SK-N-SH treated with all-trans-retinoic acid at 6 μM for 48 hours (cell line): ENCODE measurements around the gene AASS.

Experiments used
- ARNTL ChIP-seq: fragments of 450-650 bp; formaldehyde crosslinking; IDR thresholded peaks from 2 replicates; pipeline ENCODE4 v1.5.0; 2020; ENCODE audit warnings: low read depth, mild to moderate bottlenecking, moderate library complexity, borderline replicate concordance
- ESRRG ChIP-seq: fragments of 250-450 bp; sonication (Bioruptor Pico); IDR thresholded peaks from 2 replicates; pipeline ENCODE4 v1.6.1; 2021; ENCODE audit warnings: mild to moderate bottlenecking
- OSR1 ChIP-seq: fragments of 250-450 bp; sonication (Bioruptor Pico); IDR thresholded peaks from 2 replicates; pipeline ENCODE4 v1.8.0; 2022; ENCODE audit warnings: moderate library complexity, mild to moderate bottlenecking, inconsistent platforms
- PATZ1 ChIP-seq: fragments of 250-450 bp; sonication (Bioruptor Pico); IDR thresholded peaks from 2 replicates; pipeline ENCODE4 v1.8.0; 2020; ENCODE audit warnings: mild to moderate bottlenecking, moderate library complexity, borderline replicate concordance
- TCF4 ChIP-seq: fragments of 250-450 bp; sonication (Bioruptor Pico); IDR thresholded peaks from 2 replicates; pipeline ENCODE4 v1.8.0; 2021; ENCODE audit warnings: mild to moderate bottlenecking, moderate library complexity, borderline replicate concordance
- TOX ChIP-seq: fragments of 250-450 bp; sonication (Bioruptor Pico); IDR thresholded peaks from 2 replicates; pipeline ENCODE4 v1.8.0; 2021; ENCODE audit warnings: mild to moderate bottlenecking, moderate library complexity, borderline replicate concordance
- ZC3H10 ChIP-seq: fragments of 250-450 bp; sonication (Bioruptor Pico); IDR thresholded peaks from 2 replicates; pipeline ENCODE4 v1.5.1; 2021; ENCODE audit warnings: mild to moderate bottlenecking, moderate library complexity
- ZFP3 ChIP-seq: fragments of 250-450 bp; sonication (Bioruptor Pico); IDR thresholded peaks from 2 replicates; pipeline ENCODE4 v1.5.0; 2020; ENCODE audit warnings: mild to moderate bottlenecking, moderate library complexity
- ZFP30 ChIP-seq: fragments of 450-650 bp; formaldehyde crosslinking; IDR thresholded peaks from 2 replicates; pipeline ENCODE4 v1.5.0; 2022; ENCODE audit warnings: mild to moderate bottlenecking, moderate library complexity
- ZNF8 ChIP-seq: fragments of 450-650 bp; formaldehyde crosslinking; IDR thresholded peaks from 2 replicates; pipeline ENCODE4 v1.5.0; 2020; ENCODE audit warnings: mild to moderate bottlenecking, moderate library complexity

GRCh38 chr7:122137251-122138077 is 6.6 kb downstream of the AASS start:
- TF ChIP-seq TOX (CRISPR knock-in tag) (no peak), PATZ1 (CRISPR knock-in tag) (no peak), TCF4 (no peak), ZC3H10 (CRISPR knock-in tag) (no peak), ESRRG (CRISPR knock-in tag) (no peak), OSR1 (CRISPR knock-in tag) (no peak), ZFP30 (CRISPR knock-in tag) (no peak), ZFP3 (CRISPR knock-in tag) (no peak), ZNF8 (no peak), ARNTL (CRISPR knock-in tag) (no peak)
